CD4-positive, alpha-beta T cell treated with Interferon alpha-2 for 1 hour (primary cell): ENCODE measurements around the gene MARCHF2.
"Not testable (repeated sequence)": the region's sequence is repeated elsewhere in the genome, so short reads cannot be mapped to it uniquely, and the experiment has no call there.

ENCODE experiments used
- DNase-seq, 2 donors: peaks; one replicate each; pipeline ENCODE4 v3.0.0-alpha.2; 2020 to 2022

The MARCHF2 gene, protein sequence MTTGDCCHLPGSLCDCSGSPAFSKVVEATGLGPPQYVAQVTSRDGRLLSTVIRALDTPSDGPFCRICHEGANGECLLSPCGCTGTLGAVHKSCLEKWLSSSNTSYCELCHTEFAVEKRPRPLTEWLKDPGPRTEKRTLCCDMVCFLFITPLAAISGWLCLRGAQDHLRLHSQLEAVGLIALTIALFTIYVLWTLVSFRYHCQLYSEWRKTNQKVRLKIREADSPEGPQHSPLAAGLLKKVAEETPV

GRCh38 chr19:8412783-8413628 lies at the start of gene MARCHF2:
TSS of gene MARCHF2 (plus strand) at chr19:8413305. CDS start at chr19:8421841, 8,536 bp downstream.
- DNase-seq, result peak; percentile 97 to 98

- peak; percentile 5 to 51 for DNase-seq
Measured at GRCh38 chr19:8363803-8364771, 49.0 kb upstream of the MARCHF2 start, which contains the start of gene ANGPTL4. TSS of gene ANGPTL4 (plus strand) at chr19:8364155. CDS start at chr19:8364322, 167 bp downstream.

- no peak for DNase-seq
Measured at GRCh38 chr19:8366121-8366581, 47.0 kb upstream of the MARCHF2 start.

DNA sequence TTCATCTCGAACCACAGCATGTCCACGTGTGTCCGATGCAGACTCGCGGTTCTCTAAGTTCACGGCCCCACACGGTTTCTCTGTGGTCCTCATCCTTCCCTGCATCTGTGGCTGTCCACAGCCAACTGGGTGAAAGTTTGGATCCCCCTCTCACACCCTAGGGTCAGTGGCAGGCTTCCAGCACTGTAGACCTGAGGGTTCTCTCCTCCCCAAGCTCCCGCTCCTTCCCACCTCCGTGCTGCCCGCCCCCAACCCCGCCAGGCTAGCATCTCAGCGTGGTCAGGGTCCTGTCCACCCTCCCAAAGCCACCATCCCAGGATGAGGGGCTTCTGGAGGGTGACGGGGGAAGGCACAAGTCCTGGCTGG lies 46.2 kb upstream of the MARCHF2 start:
- no peak for DNase-seq

DNA sequence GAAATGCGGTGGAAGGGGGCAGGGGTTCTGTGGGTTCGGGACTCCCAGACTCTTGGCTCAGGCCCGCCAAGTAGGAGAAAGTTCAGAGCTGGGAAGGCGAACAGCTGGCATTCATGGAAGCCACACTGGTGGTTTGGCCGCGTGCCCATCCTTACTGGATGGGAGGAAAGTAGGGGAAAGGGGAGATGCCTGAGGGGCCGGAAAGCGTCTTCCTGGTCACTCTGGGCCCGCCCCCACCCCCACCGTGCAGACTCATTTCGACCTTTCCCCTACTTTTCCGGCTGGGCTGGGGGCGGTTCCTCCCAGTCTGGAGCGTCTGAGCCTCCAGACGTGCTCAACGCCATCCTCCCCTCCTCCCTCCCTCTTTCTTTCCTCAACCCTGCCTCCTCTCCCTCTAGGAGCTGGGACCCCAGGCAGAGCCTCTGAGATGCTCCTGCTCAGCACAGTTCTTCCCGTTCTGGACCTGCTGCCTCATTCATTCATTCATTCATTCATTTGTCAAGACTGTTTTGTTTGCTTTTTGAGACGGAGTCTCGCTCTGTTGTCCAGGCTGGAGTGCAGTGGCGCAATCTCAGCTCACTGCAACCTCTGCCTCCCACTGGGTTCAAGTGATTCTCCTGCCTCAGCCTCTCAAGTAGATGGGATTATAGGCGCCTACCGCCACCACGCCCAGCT lies 45.6 kb upstream of the MARCHF2 start:
- DNase-seq, result no peak

GRCh38 chr19:8370176-8371010 lies 42.7 kb upstream of the MARCHF2 start:
- DNase-seq, result no peak

DNA sequence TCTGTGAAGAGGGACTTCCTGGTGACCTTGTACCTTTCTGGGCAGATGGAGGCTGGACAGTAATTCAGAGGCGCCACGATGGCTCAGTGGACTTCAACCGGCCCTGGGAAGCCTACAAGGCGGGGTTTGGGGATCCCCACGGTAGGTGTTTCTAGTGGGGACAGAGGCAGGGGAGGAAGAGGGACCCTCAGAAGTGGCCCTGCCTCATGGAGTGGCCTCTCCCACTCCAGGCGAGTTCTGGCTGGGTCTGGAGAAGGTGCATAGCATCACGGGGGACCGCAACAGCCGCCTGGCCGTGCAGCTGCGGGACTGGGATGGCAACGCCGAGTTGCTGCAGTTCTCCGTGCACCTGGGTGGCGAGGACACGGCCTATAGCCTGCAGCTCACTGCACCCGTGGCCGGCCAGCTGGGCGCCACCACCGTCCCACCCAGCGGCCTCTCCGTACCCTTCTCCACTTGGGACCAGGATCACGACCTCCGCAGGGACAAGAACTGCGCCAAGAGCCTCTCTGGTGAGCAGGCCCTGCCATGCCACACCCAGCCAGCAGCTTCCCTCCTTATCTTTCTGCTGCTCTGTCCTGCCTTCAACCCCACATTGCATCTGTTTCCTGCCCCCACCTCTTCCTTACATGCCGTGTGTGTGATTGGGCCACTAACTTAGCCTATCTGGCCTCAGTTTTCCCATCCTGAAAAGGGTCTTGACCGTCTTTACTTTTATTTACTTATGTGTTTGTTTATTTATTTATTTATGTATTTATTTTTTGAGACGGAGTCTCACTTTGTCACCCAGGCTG lies 41.9 kb upstream of the MARCHF2 start:
- no peak for DNase-seq

DNA sequence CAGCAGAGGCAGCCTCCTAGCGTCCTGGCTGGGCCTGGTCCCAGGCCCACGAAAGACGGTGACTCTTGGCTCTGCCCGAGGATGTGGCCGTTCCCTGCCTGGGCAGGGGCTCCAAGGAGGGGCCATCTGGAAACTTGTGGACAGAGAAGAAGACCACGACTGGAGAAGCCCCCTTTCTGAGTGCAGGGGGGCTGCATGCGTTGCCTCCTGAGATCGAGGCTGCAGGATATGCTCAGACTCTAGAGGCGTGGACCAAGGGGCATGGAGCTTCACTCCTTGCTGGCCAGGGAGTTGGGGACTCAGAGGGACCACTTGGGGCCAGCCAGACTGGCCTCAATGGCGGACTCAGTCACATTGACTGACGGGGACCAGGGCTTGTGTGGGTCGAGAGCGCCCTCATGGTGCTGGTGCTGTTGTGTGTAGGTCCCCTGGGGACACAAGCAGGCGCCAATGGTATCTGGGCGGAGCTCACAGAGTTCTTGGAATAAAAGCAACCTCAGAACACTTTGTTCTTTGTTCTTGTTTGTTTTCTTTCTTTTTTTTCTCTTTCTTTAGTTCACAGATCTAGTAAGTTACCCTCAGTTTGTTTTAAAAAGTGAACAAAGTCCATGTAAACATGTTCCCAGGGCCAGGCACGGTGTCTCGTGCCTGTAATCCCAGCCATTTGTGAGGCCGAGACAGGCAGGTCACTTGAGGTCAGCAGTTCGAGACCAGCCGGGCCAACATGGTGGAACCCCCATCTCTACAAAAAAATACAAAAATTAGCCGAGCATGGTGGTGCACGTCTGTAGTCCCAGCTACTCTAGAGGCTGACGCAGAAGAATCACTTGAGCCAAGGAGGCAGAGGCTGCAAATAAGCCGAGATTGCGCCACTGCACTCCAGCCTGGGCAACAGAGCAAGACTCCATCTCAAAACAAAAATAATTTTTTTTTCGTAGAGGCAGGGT lies 39.0 kb upstream of the MARCHF2 start:
- no peak for DNase-seq

DNA sequence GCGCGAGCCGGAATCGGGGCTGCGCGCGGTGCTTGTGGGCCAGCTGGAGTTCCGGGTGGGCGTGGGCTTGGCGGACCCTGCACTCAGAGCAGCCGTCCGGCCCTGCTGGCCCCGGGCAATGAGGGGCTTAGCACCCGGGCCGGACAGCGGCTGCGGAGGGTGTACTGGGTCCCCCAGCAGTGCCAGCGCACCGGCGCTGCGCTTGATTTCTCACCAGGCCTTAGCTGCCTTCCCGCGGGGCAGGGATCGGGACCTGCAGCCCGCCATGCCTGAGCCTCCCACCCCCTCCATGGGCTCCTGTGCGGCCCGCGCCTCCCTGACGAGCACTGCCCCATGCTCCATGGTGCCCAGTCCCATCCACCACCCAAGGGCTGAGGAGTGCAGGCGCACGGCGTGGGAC lies 37.3 kb upstream of the MARCHF2 start:
- DNase-seq, result not testable (repeated sequence)

GRCh38 chr19:8376373-8376974 lies 36.6 kb upstream of the MARCHF2 start:
- DNase-seq, result not testable (repeated sequence)

DNA sequence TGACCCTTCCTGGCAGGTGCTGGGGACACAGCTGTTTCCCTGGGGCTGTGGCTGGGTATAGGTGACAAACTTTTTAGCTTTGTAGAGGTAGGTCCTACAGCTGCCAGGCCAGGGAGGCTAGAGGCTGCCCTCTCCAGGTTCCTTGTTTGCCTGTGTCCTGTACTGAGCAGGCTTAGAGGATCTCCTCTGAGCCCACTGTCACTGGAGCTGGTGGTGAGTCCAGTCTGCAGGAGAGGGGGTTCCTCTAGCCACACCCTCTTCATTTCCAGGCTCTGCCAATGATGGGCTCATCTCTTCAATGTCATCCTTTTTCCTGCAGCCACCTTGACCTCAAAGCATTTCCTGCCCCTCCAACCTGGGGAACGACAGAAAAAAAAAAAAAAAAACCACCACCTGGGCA lies 35.5 kb upstream of the MARCHF2 start:
- DNase-seq, result no peak

GRCh38 chr19:8379156-8379891 lies 33.8 kb upstream of the MARCHF2 start:
- not testable (repeated sequence) for DNase-seq

- DNase-seq, result not testable (repeated sequence)
Measured at GRCh38 chr19:8384569-8384968, 28.5 kb upstream of the MARCHF2 start.

- DNase-seq, result not testable (repeated sequence)
Measured at GRCh38 chr19:8385103-8385502, 28.0 kb upstream of the MARCHF2 start.

- not testable (repeated sequence) for DNase-seq
Measured at GRCh38 chr19:8385566-8385965, 27.5 kb upstream of the MARCHF2 start.

DNA sequence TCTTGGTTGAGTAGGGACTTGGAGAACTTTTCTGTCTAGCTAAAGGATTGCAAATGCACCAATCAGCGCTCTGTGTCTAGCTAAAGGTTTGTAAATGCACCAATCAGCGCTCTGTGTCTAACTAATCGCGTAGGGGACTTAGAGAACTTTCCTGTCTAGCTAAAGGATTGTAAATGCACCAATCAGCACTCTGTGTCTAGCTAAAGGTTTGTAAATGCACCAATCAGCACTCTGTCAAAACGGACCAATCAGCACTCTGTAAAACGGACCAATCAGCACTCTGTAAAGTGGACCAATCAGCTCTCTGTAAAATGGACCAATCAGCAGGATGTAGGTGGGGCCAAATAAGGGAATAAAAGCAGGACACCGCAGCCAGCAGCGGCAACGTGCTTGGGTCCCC lies 26.7 kb upstream of the MARCHF2 start:
- DNase-seq, result not testable (repeated sequence)

DNA sequence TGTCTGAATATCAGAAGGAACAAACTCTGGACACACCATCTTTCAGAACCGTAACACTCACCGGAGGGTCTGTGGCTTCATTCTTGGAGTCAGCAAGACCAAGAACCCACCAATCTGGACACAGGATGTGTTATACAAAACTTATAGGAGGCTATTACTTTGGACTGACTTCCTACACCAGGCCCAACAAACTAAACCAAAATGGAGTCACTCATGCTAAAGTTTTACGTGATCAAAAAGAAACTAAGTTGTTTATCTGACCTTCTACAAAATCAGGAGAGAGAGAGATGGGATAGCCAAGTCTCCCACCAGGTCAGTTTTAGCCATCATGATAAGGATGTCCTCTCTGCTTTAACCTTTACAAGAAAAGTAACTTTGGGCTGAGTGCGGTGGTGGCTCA lies 26.1 kb upstream of the MARCHF2 start:
- DNase-seq, result no peak
